Astrocyte of the spinal cord (primary cell): ENCODE data around the gene NEK11.
A peak's percentile ranks its signal among the peaks of the same experiment; 100 is the strongest.

Source experiments
- DNase-seq: peaks from one replicate; pipeline ENCODE4 v3.0.0; 2011; ENCODE audit warnings: low read depth, low spot score
- H3K4me3 ChIP-seq: 2 replicates; pipeline ENCODE4 v1.5.1; 2011; ENCODE audit warnings: low read depth, mild to moderate bottlenecking, low read length, moderate library complexity
- in situ Hi-C: cut with HindIII; loops from 2 replicates; pipeline ENCODE4 v1.10.0; 2017; ENCODE audit warnings: low sequenced_read_pairs
- TF ChIP-seq, protein P1 (sequence below): IDR thresholded peaks from 2 replicates; pipeline ENCODE4 v1.5.1; 2012; ENCODE audit warnings: low read depth, mild to moderate bottlenecking, low read length, inconsistent platforms

Gene NEK11

DNA sequence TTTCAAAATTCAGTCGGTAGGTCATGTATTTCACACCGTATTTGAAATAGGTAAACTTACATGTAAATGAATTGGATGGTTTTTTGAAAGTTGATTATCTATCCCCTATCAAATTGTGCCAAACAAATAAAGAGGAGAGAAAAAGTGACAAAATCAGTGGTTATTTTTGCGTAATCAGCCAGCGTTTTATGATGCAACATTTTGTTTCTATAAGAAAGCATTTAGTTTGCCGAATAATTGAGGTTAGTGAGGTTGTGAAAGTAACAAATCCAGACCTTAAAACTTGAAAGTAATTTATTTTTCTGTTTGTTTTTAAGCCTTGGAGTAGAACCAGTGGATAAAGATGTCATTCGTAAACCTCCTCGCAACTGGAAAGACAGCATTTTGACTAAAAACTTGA is 29.4 kb upstream of the NEK11 start:
- in situ Hi-C loops: no loop called here
- TF ChIP-seq, protein P1, sequence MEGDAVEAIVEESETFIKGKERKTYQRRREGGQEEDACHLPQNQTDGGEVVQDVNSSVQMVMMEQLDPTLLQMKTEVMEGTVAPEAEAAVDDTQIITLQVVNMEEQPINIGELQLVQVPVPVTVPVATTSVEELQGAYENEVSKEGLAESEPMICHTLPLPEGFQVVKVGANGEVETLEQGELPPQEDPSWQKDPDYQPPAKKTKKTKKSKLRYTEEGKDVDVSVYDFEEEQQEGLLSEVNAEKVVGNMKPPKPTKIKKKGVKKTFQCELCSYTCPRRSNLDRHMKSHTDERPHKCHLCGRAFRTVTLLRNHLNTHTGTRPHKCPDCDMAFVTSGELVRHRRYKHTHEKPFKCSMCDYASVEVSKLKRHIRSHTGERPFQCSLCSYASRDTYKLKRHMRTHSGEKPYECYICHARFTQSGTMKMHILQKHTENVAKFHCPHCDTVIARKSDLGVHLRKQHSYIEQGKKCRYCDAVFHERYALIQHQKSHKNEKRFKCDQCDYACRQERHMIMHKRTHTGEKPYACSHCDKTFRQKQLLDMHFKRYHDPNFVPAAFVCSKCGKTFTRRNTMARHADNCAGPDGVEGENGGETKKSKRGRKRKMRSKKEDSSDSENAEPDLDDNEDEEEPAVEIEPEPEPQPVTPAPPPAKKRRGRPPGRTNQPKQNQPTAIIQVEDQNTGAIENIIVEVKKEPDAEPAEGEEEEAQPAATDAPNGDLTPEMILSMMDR: no peak
- DNase-seq: no peak
- no peak overlapping the region for H3K4me3 ChIP-seq

DNA sequence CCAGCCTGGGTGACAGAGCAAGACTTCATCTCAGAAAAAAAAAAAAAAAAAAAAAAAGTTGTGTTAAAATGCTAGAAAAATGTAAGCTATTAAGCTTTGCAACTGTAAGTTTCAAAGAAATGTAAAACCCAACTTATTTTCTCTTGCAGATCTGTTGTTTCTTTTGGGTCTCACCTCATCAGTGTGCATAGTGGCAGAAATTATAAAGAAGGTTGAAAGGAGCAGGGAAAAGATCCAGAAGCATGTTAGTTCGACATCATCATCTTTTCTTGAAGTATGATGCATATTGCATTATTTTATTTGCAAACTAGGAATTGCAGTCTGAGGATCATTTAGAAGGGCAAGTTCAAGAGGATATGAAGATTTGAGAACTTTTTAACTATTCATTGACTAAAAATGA is 25.6 kb upstream of the NEK11 start:
- DNase-seq: no peak
- H3K4me3 ChIP-seq: no peak overlapping the region
- in situ Hi-C loops: no loop called here
- TF ChIP-seq, protein P1: no peak

- DNase-seq: no peak
- in situ Hi-C loops: no loop called here
Observed at GRCh38 chr3:131004603-131005002, 22.1 kb upstream of the NEK11 start.

DNA sequence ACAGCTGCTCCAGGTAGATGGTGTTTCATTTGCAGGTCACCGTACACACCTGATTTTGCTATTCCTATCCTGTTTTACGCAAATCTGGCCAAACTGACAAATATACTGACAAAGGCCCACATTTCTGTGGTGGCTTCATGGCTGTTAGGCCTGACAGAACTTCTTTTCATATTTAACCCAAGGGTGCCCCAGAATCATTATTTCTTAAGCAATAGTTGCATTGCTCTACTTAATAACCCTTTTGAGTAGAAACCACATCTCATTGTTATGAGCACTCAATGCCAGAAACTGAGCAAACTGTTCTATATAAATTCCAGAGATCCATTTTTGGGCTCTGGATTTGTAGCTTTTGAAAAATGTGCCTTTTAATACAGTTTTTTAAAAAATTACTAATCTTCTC is 19.4 kb upstream of the NEK11 start:
- H3K4me3 ChIP-seq: no peak overlapping the region
- TF ChIP-seq, protein P1: no peak
- in situ Hi-C loops: no loop called here
- peak; percentile 22 for DNase-seq

More at GRCh38 chr3:131004603-131005002, 22.1 kb upstream of the NEK11 start:
- TF ChIP-seq, protein P1: no peak
- H3K4me3 ChIP-seq: no peak overlapping the region

- DNase-seq: no peak
- in situ Hi-C loops: no loop called here
- TF ChIP-seq, protein P1: no peak
- no peak overlapping the region for H3K4me3 ChIP-seq
Observed at GRCh38 chr3:131007782-131008181, 18.9 kb upstream of the NEK11 start.

GRCh38 chr3:131008326-131008725 is 18.4 kb upstream of the NEK11 start:
- DNase-seq: no peak
- TF ChIP-seq, protein P1: no peak
- no peak overlapping the region for H3K4me3 ChIP-seq
- in situ Hi-C loops: no loop called here

- TF ChIP-seq, protein P1: no peak
- in situ Hi-C loops: no loop called here
- no peak overlapping the region for H3K4me3 ChIP-seq
- DNase-seq: no peak
Observed at GRCh38 chr3:131009698-131010097, 17.0 kb upstream of the NEK11 start.
